GM23338 (cell line): ENCODE data around the gene FCN2. TPM values are rescaled to one million over a fixed set of nuclear protein-coding genes. Genes with fewer than 3 reads are reported as not detected.

ENCODE experiments used
- ATAC-seq: fragments of 200-7000 bp; cut with Tn5 transposase; 3 replicates; pipeline ENCODE4 v1.9.1; 2020
- DNase-seq: peaks from one replicate; pipeline ENCODE4 v3.0.0-alpha.2; 2015; ENCODE audit warnings: low spot score
- H2AFZ ChIP-seq: fragments of 200-600 bp; sonication (generic); 2 replicates; pipeline ENCODE4 v1.8.0; 2016; ENCODE audit warnings: antibody characterized with exemption, mild to moderate bottlenecking, moderate library complexity
- H3F3A ChIP-seq: fragments of 200-600 bp; sonication (generic); replicated peaks from 2 replicates; pipeline ENCODE4 v1.8.0; 2017; ENCODE audit warnings: antibody characterized with exemption, mixed run types, low read depth
- H3K27ac ChIP-seq: fragments of 200-600 bp; sonication (generic); 2 replicates; pipeline ENCODE4 v1.6.1; 2016; ENCODE audit warnings: low read depth
- H3K27me3 ChIP-seq: fragments of 200-600 bp; sonication (generic); 2 replicates; pipeline ENCODE4 v1.8.0; 2016; ENCODE audit warnings: mild to moderate bottlenecking, mixed run types, moderate library complexity; ENCODE audit not compliant: insufficient read depth
- H3K36me3 ChIP-seq: fragments of 200-600 bp; sonication (generic); 2 replicates; pipeline ENCODE4 v1.8.0; 2016; ENCODE audit warnings: mild to moderate bottlenecking; ENCODE audit not compliant: insufficient read depth
- H3K4me1 ChIP-seq: fragments of 200-600 bp; sonication (generic); 2 replicates; pipeline ENCODE4 v1.8.0; 2016; ENCODE audit warnings: mild to moderate bottlenecking, moderate library complexity; ENCODE audit not compliant: insufficient read depth
- H3K4me2 ChIP-seq: fragments of 200-600 bp; sonication (generic); 2 replicates; pipeline ENCODE4 v1.7.1; 2017; ENCODE audit warnings: mixed run types
- H3K4me3 ChIP-seq: fragments of 200-600 bp; sonication (generic); 2 replicates; pipeline ENCODE4 v1.6.1; 2016; ENCODE audit warnings: mixed run types
- H3K79me2 ChIP-seq: fragments of 200-600 bp; sonication (generic); replicated peaks from 2 replicates; pipeline ENCODE4 v1.8.0; 2017; ENCODE audit warnings: mild to moderate bottlenecking; ENCODE audit not compliant: insufficient read depth
- H3K9me2 ChIP-seq: fragments of 200-600 bp; sonication (generic); 2 replicates; pipeline ENCODE4 v1.8.0; 2017; ENCODE audit not compliant: insufficient read depth
- H4K20me1 ChIP-seq: fragments of 200-600 bp; sonication (generic); replicated peaks from 2 replicates; pipeline ENCODE4 v1.8.0; 2017; ENCODE audit warnings: mild to moderate bottlenecking; ENCODE audit not compliant: insufficient read depth
- H3K27ac Mint-ChIP-seq: 2 replicates; pipeline ENCODE4 v1.8.0; 2020; ENCODE audit warnings: inconsistent platforms, mild to moderate bottlenecking, moderate library complexity, mixed read lengths
- H3K27me3 Mint-ChIP-seq: 3 replicates; pipeline ENCODE4 v1.8.0; 2022; ENCODE audit warnings: low read depth, mild to moderate bottlenecking, moderate library complexity, mixed read lengths, inconsistent platforms; ENCODE audit not compliant: insufficient read depth, poor library complexity
- H3K36me3 Mint-ChIP-seq: 3 replicates; pipeline ENCODE4 v1.8.0; 2021; ENCODE audit warnings: low read depth, mild to moderate bottlenecking, inconsistent platforms, moderate library complexity, mixed read lengths
- H3K4me1 Mint-ChIP-seq: 3 replicates; pipeline ENCODE4 v1.8.0; 2020; ENCODE audit warnings: mild to moderate bottlenecking, inconsistent platforms, mixed read lengths
- H3K4me3 Mint-ChIP-seq: 3 replicates; pipeline ENCODE4 v1.8.0; 2021; ENCODE audit warnings: moderate library complexity, mild to moderate bottlenecking, inconsistent platforms, mixed read lengths
- H3K9me3 Mint-ChIP-seq: 3 replicates; pipeline ENCODE4 v1.8.0; 2020; ENCODE audit warnings: moderate library complexity, mild to moderate bottlenecking, inconsistent platforms, mixed read lengths
- CREB1 ChIP-seq: fragments of 250-450 bp; sonication (Bioruptor Pico); IDR thresholded peaks from 2 replicates; pipeline ENCODE4 v1.5.0; 2020; ENCODE audit warnings: low read depth, mild to moderate bottlenecking, moderate library complexity
- ETS1 ChIP-seq: IDR thresholded peaks from 2 replicates; pipeline ENCODE4 v1.6.1; 2016; ENCODE audit warnings: antibody characterized with exemption
- EZH2phosphoT487 ChIP-seq: fragments of 200-600 bp; sonication (generic); IDR thresholded peaks from one replicate; pipeline ENCODE4 v1.8.1; 2018; ENCODE audit warnings: antibody characterized with exemption; ENCODE audit not compliant: unreplicated experiment
- JUNB ChIP-seq: IDR thresholded peaks from one replicate; pipeline ENCODE4 v1.6.1; 2016; ENCODE audit warnings: antibody characterized with exemption; ENCODE audit not compliant: unreplicated experiment
- NANOG ChIP-seq: IDR thresholded peaks from 2 replicates; pipeline ENCODE4 v1.6.1; 2016; ENCODE audit warnings: antibody characterized with exemption, borderline replicate concordance
- STAT1 ChIP-seq: IDR thresholded peaks from one replicate; pipeline ENCODE4 v1.6.1; 2016; ENCODE audit warnings: antibody characterized with exemption; ENCODE audit not compliant: unreplicated experiment
- ZNF462 ChIP-seq: fragments of 250-450 bp; sonication (Bioruptor Pico); IDR thresholded peaks from 2 replicates; pipeline ENCODE4 v1.5.0; 2020; ENCODE audit warnings: mild to moderate bottlenecking, moderate library complexity
- polyA plus RNA-seq: library from polyadenylated mRNA; unstranded; fragments of >200 nt; fragmentation: Nextera tagmentation; extraction: Ambion mirVana; gene quantifications from 2 replicates; pipeline ENCODE4 v1.2.1, GENCODE V29; 2016
- total RNA-seq: library from RNA; depleted of rRNA; stranded (reverse); fragments of >200 nt; shearing (Covaris generic); gene quantifications from 2 replicates; pipeline ENCODE4 v1.2.3, GENCODE V29; 2014

Gene FCN2
- total and polyA plus RNA-seq, 2 experiments from 2014 or later, result not detected

- TF ChIP-seq ZNF462 (CRISPR knock-in tag), result no peak
- no peak for TF ChIP-seq NANOG
- no peak for TF ChIP-seq STAT1
- no peak for TF ChIP-seq CREB1 (CRISPR knock-in tag)
- TF ChIP-seq EZH2phosphoT487, result no peak
- no peak for TF ChIP-seq ETS1
These were observed 22.3 kb downstream of the FCN2 start (continued) for GRCh38 chr9:134902936-134903335.

GRCh38 chr9:134908524-134909309 is 28.1 kb downstream of the FCN2 start:
- H3K79me2 ChIP-seq, result no peaks in the 10 kb centered on the region
- Mint-ChIP-seq H3K9me3 (no peaks in the 10 kb centered on the region), H3K36me3 (no peaks in the 10 kb centered on the region), H3K4me1 (no peaks in the 10 kb centered on the region), H3K27ac (no peak overlapping the region), H3K4me3 (no peak overlapping the region), H3K27me3 (peaks cover 7% of the 10 kb centered on the region)
- H2AFZ ChIP-seq, result no peak overlapping the region
- H3K4me3 ChIP-seq, result no peak overlapping the region
- ATAC-seq, result no peak
- no peak for TF ChIP-seq EZH2phosphoT487
- TF ChIP-seq JUNB, result no peak
- no peak overlapping the region for H3K4me2 ChIP-seq
- no peak for DNase-seq
- H3K27ac ChIP-seq, result no peak overlapping the region
- H4K20me1 ChIP-seq, result no peaks in the 10 kb centered on the region
- H3K27me3 ChIP-seq, result no peaks in the 10 kb centered on the region
- no peaks in the 10 kb centered on the region for H3K36me3 ChIP-seq
- H3K9me2 ChIP-seq, result no peaks in the 10 kb centered on the region
- H3K4me1 ChIP-seq, result no peaks in the 10 kb centered on the region
- H3F3A ChIP-seq, result no peaks in the 10 kb centered on the region
